Vagina (tissue), 2 donors: Measurements from ENCODE around the gene CLIC6.

Experiments
- CTCF ChIP-seq, 3 experiments: fragments of 450-650 bp in 2 of 3; fragments of 200-600 bp in 1 of 3; sonication (generic) in 1 of 3; IDR thresholded peaks; one replicate each; pipeline ENCODE4 v1.5.1; 2017 to 2019; ENCODE audit warnings: antibody characterized with exemption in 3 of 3, mild to moderate bottlenecking in 2 of 3, moderate library complexity in 2 of 3
- POLR2A ChIP-seq, 2 donors: fragments of 450-650 bp; IDR thresholded peaks; one replicate each; pipeline ENCODE4 v1.6.1; 2017; ENCODE audit warnings: antibody characterized with exemption in 2 of 2, mild to moderate bottlenecking in 2 of 2, moderate library complexity in 2 of 2

GRCh38 chr21:34734696-34735095 is 65.9 kb downstream of the CLIC6 start:
- TF ChIP-seq CTCF (IDR thresholded peaks at IDR 0.05) (no peak), POLR2A (IDR thresholded peaks at IDR 0.05) (no peak)
